ENCODE measurements around the gene ODAM.

Gene ODAM

GRCh38 chr4:70251945-70252277, 56.4 kb downstream of the ODAM start:
- no peak for TF ChIP-seq CTCF (IDR thresholded peaks at IDR 0.05; ENCODE audit: low read depth, low read length)
- H3K4me3 ChIP-seq (ENCODE audit: low read depth, low read length), result no peak overlapping the region

Data from WI38 (cell line).